ENCODE results near the gene AFF3. TPM values are rescaled to one million over a fixed set of nuclear protein-coding genes. Genes with fewer than 3 reads are reported as not detected.

Gene AFF3
- polyA plus RNA-seq, 1 donor (not counting 4 experiments of a cell fraction or from before 2014, with no cell fraction given): not detected

DNA sequence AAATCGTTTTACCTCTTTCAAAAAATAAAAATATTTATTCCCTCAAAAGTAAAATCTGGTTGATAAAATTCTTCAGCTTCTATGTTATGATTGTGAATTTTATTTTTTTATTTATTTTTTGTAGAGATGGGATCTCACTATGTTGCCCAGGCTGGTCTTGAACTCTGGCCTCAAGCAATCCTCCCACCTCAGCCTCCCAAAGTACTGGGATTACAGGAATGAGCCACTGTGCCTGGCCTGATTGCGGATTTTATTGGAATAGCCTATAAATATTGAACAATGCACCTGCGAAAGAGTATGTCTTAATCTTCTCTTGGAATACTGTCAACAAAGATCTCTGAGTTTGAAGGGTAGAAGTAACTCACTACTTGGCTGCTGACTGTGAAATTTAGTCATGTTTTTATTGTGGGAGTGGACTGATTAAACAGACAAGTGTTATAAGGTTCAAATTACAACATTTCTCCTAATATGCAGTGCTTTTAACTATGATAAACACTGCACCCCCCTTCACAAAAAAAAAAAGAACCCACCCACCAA lies 138.0 kb downstream of the AFF3 start:
- H4K20me1 ChIP-seq (ENCODE audit: control insufficient read depth, extremely low read depth, insufficient read depth, low read length): no peaks in the 10 kb centered on the region
- H3K36me3 ChIP-seq (ENCODE audit: control insufficient read depth in 2 of 2, extremely low read depth in 1 of 2, insufficient read depth in 2 of 2, low read length in 2 of 2): no peaks in the 10 kb centered on the region
- H3K9me1 ChIP-seq (ENCODE audit: control insufficient read depth, extremely low read depth, insufficient read depth, low read length): no peaks in the 10 kb centered on the region
- DNase-seq (ENCODE audit: low read depth, low spot score): no peak
- dilution Hi-C loops (cut with MboI; ENCODE audit: extremely low pct_ligation_motif_present, low sequenced_read_pairs): no loop called here
- TF ChIP-seq, protein P1, sequence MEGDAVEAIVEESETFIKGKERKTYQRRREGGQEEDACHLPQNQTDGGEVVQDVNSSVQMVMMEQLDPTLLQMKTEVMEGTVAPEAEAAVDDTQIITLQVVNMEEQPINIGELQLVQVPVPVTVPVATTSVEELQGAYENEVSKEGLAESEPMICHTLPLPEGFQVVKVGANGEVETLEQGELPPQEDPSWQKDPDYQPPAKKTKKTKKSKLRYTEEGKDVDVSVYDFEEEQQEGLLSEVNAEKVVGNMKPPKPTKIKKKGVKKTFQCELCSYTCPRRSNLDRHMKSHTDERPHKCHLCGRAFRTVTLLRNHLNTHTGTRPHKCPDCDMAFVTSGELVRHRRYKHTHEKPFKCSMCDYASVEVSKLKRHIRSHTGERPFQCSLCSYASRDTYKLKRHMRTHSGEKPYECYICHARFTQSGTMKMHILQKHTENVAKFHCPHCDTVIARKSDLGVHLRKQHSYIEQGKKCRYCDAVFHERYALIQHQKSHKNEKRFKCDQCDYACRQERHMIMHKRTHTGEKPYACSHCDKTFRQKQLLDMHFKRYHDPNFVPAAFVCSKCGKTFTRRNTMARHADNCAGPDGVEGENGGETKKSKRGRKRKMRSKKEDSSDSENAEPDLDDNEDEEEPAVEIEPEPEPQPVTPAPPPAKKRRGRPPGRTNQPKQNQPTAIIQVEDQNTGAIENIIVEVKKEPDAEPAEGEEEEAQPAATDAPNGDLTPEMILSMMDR (optimal IDR thresholded peaks at IDR 0.05 in 1 of 3, IDR thresholded peaks at IDR 0.05 in 1 of 3, conservative IDR thresholded peaks at IDR 0.05 in 1 of 3; ENCODE audit: extremely low read depth in 1 of 3, insufficient read depth in 2 of 3, low read length in 3 of 3): no peak
- TF ChIP-seq EZH2 (IDR thresholded peaks at IDR 0.05; ENCODE audit: low read length): no peak
- no peak overlapping the region for H3K4me3 ChIP-seq (ENCODE audit: control insufficient read depth in 2 of 3, extremely low read depth in 1 of 3, insufficient read depth in 2 of 3, low read depth in 1 of 3, low read length in 3 of 3)
- FAIRE-seq: no peak
- no peak overlapping the region for H2AFZ ChIP-seq (ENCODE audit: control insufficient read depth, low read length)
- H3K27ac ChIP-seq (ENCODE audit: control insufficient read depth, insufficient read depth, low read length): no peak overlapping the region
- no peaks in the 10 kb centered on the region for H3K27me3 ChIP-seq (ENCODE audit: control insufficient read depth, extremely low read depth, insufficient read depth, low read length)
- H3K4me2 ChIP-seq (ENCODE audit: control insufficient read depth, extremely low read depth, insufficient read depth, low read depth, low read length): no peak overlapping the region
- no peaks in the 10 kb centered on the region for H3K4me1 ChIP-seq (ENCODE audit: control insufficient read depth, extremely low read depth, insufficient read depth, low read length)
- no peaks in the 10 kb centered on the region for H3K79me2 ChIP-seq (ENCODE audit: control insufficient read depth, insufficient read depth, low read length)
- H3K9ac ChIP-seq (ENCODE audit: control insufficient read depth, extremely low read depth, insufficient read depth, low read length): no peak overlapping the region
- H3K9me3 ChIP-seq (ENCODE audit: control insufficient read depth, low read depth, low read length): no peaks in the 10 kb centered on the region

- no peaks in the 10 kb centered on the region for H4K20me1 ChIP-seq (ENCODE audit: control insufficient read depth, extremely low read depth, insufficient read depth, low read length)
- DNase-seq (ENCODE audit: low read depth, low spot score) (no peak), FAIRE-seq (no peak)
- no peaks in the 10 kb centered on the region for H3K9me1 ChIP-seq (ENCODE audit: control insufficient read depth, extremely low read depth, insufficient read depth, low read length)
- no peak overlapping the region for H3K4me2 ChIP-seq (ENCODE audit: control insufficient read depth, extremely low read depth, insufficient read depth, low read depth, low read length)
- no peak overlapping the region for H2AFZ ChIP-seq (ENCODE audit: control insufficient read depth, low read length)
- H3K4me3 ChIP-seq (ENCODE audit: control insufficient read depth in 2 of 3, extremely low read depth in 1 of 3, insufficient read depth in 2 of 3, low read depth in 1 of 3, low read length in 3 of 3): no peak overlapping the region
- H3K27me3 ChIP-seq (ENCODE audit: control insufficient read depth, extremely low read depth, insufficient read depth, low read length): no peaks in the 10 kb centered on the region
- TF ChIP-seq, protein P1 (optimal IDR thresholded peaks at IDR 0.05 in 1 of 3, IDR thresholded peaks at IDR 0.05 in 1 of 3, conservative IDR thresholded peaks at IDR 0.05 in 1 of 3; ENCODE audit: extremely low read depth in 1 of 3, insufficient read depth in 2 of 3, low read length in 3 of 3): no peak
- TF ChIP-seq EZH2 (IDR thresholded peaks at IDR 0.05; ENCODE audit: low read length): no peak
- H3K9me3 ChIP-seq (ENCODE audit: control insufficient read depth, low read depth, low read length): no peaks in the 10 kb centered on the region
- H3K36me3 ChIP-seq (ENCODE audit: control insufficient read depth in 2 of 2, extremely low read depth in 1 of 2, insufficient read depth in 2 of 2, low read length in 2 of 2): no peaks in the 10 kb centered on the region
- no peaks in the 10 kb centered on the region for H3K4me1 ChIP-seq (ENCODE audit: control insufficient read depth, extremely low read depth, insufficient read depth, low read length)
- no peak overlapping the region for H3K9ac ChIP-seq (ENCODE audit: control insufficient read depth, extremely low read depth, insufficient read depth, low read length)
- H3K79me2 ChIP-seq (ENCODE audit: control insufficient read depth, insufficient read depth, low read length): no peaks in the 10 kb centered on the region
- dilution Hi-C loops (cut with MboI; ENCODE audit: extremely low pct_ligation_motif_present, low sequenced_read_pairs): no loop called here
- H3K27ac ChIP-seq (ENCODE audit: control insufficient read depth, insufficient read depth, low read length): no peak overlapping the region
Observed at GRCh38 chr2:100002059-100002458, 140.3 kb downstream of the AFF3 start.

Measured in keratinocyte (primary cell).